Astrocyte (in vitro differentiated cells and primary cell): ENCODE data around the gene NELFB. TPM values are rescaled to one million over a fixed set of nuclear protein-coding genes. Genes with fewer than 3 reads are reported as not detected.

ENCODE experiments used
- DNase-seq: peaks from one replicate; pipeline ENCODE4 v3.0.0-alpha.2; 2010; ENCODE audit warnings: low read depth
- FAIRE-seq: peaks from 2 replicates; lab custom pipeline; 2011; peaks lifted over from hg19 to GRCh38; lab: Jason Lieb, UNC
- H2AFZ ChIP-seq: 2 replicates; pipeline ENCODE4 v1.6.0; 2012; ENCODE audit warnings: low read depth, low read length, inconsistent platforms
- H3K27ac ChIP-seq: 2 replicates; pipeline ENCODE4 v1.5.1; 2011; ENCODE audit warnings: low read depth, low read length, inconsistent platforms
- H3K27me3 ChIP-seq: 2 replicates; pipeline ENCODE4 v1.6.0; 2011; ENCODE audit warnings: low read length, inconsistent platforms; ENCODE audit not compliant: insufficient read depth
- H3K36me3 ChIP-seq: 2 replicates; pipeline ENCODE4 v1.5.1; 2011; ENCODE audit warnings: low read length, inconsistent platforms; ENCODE audit not compliant: insufficient read depth
- H3K4me1 ChIP-seq: 2 replicates; pipeline ENCODE4 v1.5.1; 2011; ENCODE audit warnings: low read length, inconsistent platforms; ENCODE audit not compliant: insufficient read depth
- H3K4me2 ChIP-seq: 2 replicates; pipeline ENCODE4 v1.6.0; 2012; ENCODE audit warnings: low read length, inconsistent platforms
- H3K4me3 ChIP-seq: 2 replicates; pipeline ENCODE4 v1.5.1; 2011; ENCODE audit warnings: low read depth, mild to moderate bottlenecking, low read length, inconsistent platforms; ENCODE audit not compliant: insufficient read depth
- H3K79me2 ChIP-seq: 2 replicates; pipeline ENCODE4 v1.6.0; 2012; ENCODE audit warnings: mild to moderate bottlenecking, low read length, inconsistent platforms; ENCODE audit not compliant: insufficient read depth
- H3K9ac ChIP-seq: 2 replicates; pipeline ENCODE4 v1.6.0; 2012; ENCODE audit warnings: mild to moderate bottlenecking, low read length, inconsistent platforms
- H3K9me3 ChIP-seq: 2 replicates; pipeline ENCODE4 v1.5.1; 2012; ENCODE audit warnings: low read depth, mild to moderate bottlenecking, low read length, inconsistent platforms; ENCODE audit not compliant: insufficient read depth
- H4K20me1 ChIP-seq: 2 replicates; pipeline ENCODE4 v1.6.0; 2012; ENCODE audit warnings: low read length, inconsistent platforms; ENCODE audit not compliant: insufficient read depth
- H3K27ac Mint-ChIP-seq: one replicate; pipeline ENCODE4 v1.8.0; 2021; ENCODE audit warnings: mild to moderate bottlenecking, mixed read lengths; ENCODE audit not compliant: unreplicated experiment
- H3K27me3 Mint-ChIP-seq: one replicate; pipeline ENCODE4 v1.8.0; 2021; ENCODE audit warnings: low read depth, mixed read lengths; ENCODE audit not compliant: unreplicated experiment
- H3K36me3 Mint-ChIP-seq: one replicate; pipeline ENCODE4 v1.8.0; 2021; ENCODE audit warnings: low read depth, mixed read lengths; ENCODE audit not compliant: unreplicated experiment
- H3K4me1 Mint-ChIP-seq: one replicate; pipeline ENCODE4 v1.8.0; 2021; ENCODE audit warnings: low read depth, mixed read lengths; ENCODE audit not compliant: unreplicated experiment
- H3K4me3 Mint-ChIP-seq: one replicate; pipeline ENCODE4 v1.8.0; 2021; ENCODE audit warnings: mild to moderate bottlenecking, moderate library complexity, mixed read lengths; ENCODE audit not compliant: unreplicated experiment
- H3K9me3 Mint-ChIP-seq: one replicate; pipeline ENCODE4 v1.8.0; 2021; ENCODE audit warnings: mild to moderate bottlenecking, mixed read lengths; ENCODE audit not compliant: unreplicated experiment
- EZH2 ChIP-seq: IDR thresholded peaks from 2 replicates; pipeline ENCODE4 v1.6.1; 2012; ENCODE audit warnings: mild to moderate bottlenecking, low read length, inconsistent platforms; ENCODE audit not compliant: insufficient read depth
- total RNA-seq: library from RNA; stranded (reverse); gene quantifications from 2 replicates; pipeline ENCODE4 v1.2.1, GENCODE V29; 2021
- TF ChIP-seq, protein P1 (sequence below): IDR thresholded peaks from 2 replicates; pipeline ENCODE4 v1.5.1; 2011; ENCODE audit warnings: low read depth, mild to moderate bottlenecking, inconsistent platforms, low read length, moderate library complexity; ENCODE audit not compliant: insufficient read depth

NELFB gene
- total RNA-seq, 1 donor from 2014 or later = 48.9 TPM

DNA sequence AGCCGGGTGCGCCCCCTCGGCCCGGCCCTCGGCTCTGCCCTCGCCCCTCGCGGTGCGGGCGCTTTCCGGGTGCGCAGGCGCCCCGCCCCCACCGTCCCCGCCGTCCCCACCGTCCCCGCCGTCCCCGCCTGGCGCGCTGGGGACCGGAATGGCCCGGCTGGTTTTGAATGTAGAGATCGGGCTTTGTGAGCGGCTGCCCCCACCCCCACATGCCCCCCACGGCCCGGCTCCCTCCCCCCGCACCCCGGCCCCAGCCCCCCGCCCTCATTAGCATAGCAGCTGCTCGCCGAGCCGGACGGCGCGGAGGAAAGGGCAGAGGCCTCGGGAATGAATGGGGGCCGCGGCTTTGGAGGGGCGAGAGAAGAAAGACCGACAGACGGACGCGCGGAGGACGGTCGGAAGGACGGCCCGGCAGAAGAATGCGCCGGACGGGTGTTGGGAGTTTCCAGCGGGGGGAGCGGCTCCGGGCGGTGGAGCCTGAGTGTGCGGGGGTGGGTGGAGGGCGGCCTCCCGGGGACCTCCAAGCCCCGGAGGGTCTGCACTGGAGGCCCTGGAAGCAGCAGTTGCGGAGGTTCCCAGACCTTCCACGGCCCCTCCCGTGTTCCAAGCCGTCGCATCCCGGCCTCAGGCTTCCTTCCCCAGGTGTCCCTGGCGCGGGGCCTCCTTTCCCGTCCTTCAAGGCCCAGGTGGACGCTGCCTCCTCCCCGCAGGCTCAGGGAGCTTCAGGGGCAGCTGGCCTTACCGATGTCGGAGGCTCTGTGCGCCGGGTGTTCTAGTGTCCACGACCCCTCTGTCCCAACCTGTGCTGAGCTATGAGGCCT, 40.9 kb downstream of the NELFB start:
- peaks cover 35% of the 10 kb centered on the region for H3K4me1 ChIP-seq
- Mint-ChIP-seq H3K27me3 (peaks cover 11% of the 10 kb centered on the region), H3K4me1 (peaks cover 8% of the 10 kb centered on the region), H3K27ac (no peak overlapping the region), H3K36me3 (no peaks in the 10 kb centered on the region), H3K4me3 (peak overlapping the region; percentile 84), H3K9me3 (no peaks in the 10 kb centered on the region)
- peak overlapping the region; percentile 25 for H3K4me3 ChIP-seq
- peaks cover 14% of the 10 kb centered on the region for H3K27me3 ChIP-seq
- peaks cover 4% of the 10 kb centered on the region for H3K9me3 ChIP-seq
- H3K79me2 ChIP-seq = no peaks in the 10 kb centered on the region
- H4K20me1 ChIP-seq = peaks cover 3% of the 10 kb centered on the region
- H3K27ac ChIP-seq = no peak overlapping the region
- H3K9ac ChIP-seq = peak overlapping the region; percentile 52
- peak overlapping the region; percentile 57 for H2AFZ ChIP-seq
- FAIRE-seq (no peak), DNase-seq (no peak)
- H3K36me3 ChIP-seq = no peaks in the 10 kb centered on the region
- H3K4me2 ChIP-seq = peak overlapping the region; percentile 70
- peak; percentile 58 for TF ChIP-seq EZH2
- TF ChIP-seq, protein P1, sequence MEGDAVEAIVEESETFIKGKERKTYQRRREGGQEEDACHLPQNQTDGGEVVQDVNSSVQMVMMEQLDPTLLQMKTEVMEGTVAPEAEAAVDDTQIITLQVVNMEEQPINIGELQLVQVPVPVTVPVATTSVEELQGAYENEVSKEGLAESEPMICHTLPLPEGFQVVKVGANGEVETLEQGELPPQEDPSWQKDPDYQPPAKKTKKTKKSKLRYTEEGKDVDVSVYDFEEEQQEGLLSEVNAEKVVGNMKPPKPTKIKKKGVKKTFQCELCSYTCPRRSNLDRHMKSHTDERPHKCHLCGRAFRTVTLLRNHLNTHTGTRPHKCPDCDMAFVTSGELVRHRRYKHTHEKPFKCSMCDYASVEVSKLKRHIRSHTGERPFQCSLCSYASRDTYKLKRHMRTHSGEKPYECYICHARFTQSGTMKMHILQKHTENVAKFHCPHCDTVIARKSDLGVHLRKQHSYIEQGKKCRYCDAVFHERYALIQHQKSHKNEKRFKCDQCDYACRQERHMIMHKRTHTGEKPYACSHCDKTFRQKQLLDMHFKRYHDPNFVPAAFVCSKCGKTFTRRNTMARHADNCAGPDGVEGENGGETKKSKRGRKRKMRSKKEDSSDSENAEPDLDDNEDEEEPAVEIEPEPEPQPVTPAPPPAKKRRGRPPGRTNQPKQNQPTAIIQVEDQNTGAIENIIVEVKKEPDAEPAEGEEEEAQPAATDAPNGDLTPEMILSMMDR = no peak

DNA sequence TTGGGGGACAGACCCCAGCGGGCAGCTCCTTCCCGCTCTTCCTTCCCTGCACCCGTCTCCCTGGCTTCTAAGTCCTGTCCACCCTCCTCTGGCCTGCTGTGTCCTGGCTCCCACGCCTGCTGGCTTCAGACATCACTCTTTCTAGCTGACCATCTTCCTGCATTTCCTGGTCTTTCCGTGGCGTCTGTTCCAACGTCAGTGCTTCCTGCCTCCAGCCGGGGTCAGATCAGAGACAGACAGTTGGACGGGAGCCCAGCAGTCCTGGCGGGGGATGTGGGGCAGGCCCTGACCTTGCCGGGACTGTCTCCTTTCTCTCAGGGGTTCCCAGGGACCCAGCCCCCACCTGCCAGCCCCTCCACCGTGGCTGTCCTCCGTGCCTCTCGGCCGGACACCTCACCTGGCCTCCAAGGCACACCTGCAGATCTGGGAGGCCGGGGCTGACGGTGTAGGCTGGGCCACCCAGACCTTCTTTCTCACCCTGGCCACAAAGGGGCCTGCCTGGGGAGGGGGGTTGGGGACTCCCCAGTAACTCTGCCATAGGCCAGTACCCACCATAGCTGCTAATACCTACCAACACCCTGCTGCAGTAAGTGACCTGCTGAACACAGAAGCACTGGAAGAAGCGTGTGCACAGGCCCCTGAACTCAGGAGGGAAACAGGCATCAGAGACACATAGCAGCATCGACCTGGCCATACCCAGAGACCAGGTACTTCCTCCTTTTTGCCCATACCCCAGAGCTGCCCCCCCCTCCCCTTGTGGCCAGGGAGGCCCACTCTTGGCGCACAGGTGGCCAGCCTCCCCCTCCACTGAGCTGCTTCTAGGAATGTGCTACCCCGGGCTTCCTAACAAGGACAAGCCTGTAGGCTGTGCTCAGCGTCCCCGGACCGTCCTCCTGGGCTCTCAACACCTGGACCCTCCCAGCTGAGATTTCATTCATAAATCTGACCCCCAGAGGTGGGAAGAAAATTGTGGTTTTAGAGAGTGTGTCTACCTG, 41.8 kb downstream of the NELFB start:
- Mint-ChIP-seq H3K4me3 (peak overlapping the region; percentile 84), H3K27me3 (peaks cover 11% of the 10 kb centered on the region), H3K36me3 (no peaks in the 10 kb centered on the region), H3K27ac (no peak overlapping the region), H3K9me3 (no peaks in the 10 kb centered on the region), H3K4me1 (peaks cover 8% of the 10 kb centered on the region)
- H3K9ac ChIP-seq = peak overlapping the region; percentile 52
- DNase-seq (peak; percentile 33), FAIRE-seq (no peak)
- no peaks in the 10 kb centered on the region for H3K36me3 ChIP-seq
- peak overlapping the region; percentile 57 for H2AFZ ChIP-seq
- H4K20me1 ChIP-seq = peaks cover 3% of the 10 kb centered on the region
- TF ChIP-seq, protein P1 = no peak
- no peak for TF ChIP-seq EZH2
- peaks cover 4% of the 10 kb centered on the region for H3K9me3 ChIP-seq
- H3K4me3 ChIP-seq = peak overlapping the region; percentile 25
- no peaks in the 10 kb centered on the region for H3K79me2 ChIP-seq
- no peak overlapping the region for H3K27ac ChIP-seq
- peak overlapping the region; percentile 62 for H3K4me2 ChIP-seq
- peaks cover 14% of the 10 kb centered on the region for H3K27me3 ChIP-seq
- peaks cover 38% of the 10 kb centered on the region for H3K4me1 ChIP-seq
